ENCODE data around the gene ABHD2.
"Not testable (repeated sequence)": the region's sequence is repeated elsewhere in the genome, so short reads cannot be mapped to it uniquely, and the experiment has no call there.

Gene ABHD2, protein sequence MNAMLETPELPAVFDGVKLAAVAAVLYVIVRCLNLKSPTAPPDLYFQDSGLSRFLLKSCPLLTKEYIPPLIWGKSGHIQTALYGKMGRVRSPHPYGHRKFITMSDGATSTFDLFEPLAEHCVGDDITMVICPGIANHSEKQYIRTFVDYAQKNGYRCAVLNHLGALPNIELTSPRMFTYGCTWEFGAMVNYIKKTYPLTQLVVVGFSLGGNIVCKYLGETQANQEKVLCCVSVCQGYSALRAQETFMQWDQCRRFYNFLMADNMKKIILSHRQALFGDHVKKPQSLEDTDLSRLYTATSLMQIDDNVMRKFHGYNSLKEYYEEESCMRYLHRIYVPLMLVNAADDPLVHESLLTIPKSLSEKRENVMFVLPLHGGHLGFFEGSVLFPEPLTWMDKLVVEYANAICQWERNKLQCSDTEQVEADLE

DNA sequence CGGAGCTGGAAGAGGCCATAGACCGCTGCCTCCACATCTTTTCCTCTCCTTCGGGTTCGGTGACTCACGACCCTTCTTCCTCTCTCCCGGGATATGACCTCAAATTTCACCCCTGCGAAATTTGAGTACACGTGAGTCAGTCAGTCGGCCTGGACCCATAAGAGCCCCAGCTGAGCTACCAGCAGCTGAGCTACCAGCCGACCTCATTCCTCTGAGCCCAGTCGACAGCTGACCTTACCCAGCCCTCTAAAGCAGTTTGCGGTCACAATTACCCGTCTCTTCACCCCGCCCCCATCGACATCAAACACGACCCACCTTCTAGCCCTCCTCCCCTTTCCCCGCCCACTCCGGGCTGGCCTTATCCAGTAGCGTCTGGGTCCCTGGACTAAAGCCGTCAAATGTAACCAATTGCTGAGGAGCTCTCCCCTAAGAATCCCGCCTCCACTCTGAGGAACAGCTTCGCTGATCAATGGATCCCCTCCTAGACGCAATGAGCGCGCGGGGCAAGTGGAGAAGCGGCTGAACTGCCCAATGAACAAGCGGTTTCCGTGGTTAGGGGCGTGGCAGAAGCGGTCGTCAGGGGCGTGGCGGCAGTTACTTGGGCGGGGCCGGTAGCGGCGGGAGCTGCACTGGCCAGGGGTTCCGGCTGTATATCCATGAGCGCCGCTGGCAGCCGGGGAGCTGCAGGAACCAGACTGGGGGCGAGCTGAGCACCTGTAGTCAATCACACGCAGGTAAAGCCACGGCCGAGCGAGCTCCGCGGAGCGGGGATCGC is at the start of gene ABHD2:
Gene ABHD2, plus strand, starts transcription at position 627 of the 775 bp plus-strand sequence. CDS start 27,872 bp downstream, outside the sequence.
- Mint-ChIP-seq H3K9me3 (no peaks in the 10 kb centered on the region), H3K27ac (peak within 1 kb of the TSS; percentile 67), H3K4me1 (ENCODE audit: low read depth) (peaks cover 31% of the 10 kb centered on the region), H3K4me3 (no peak within 1 kb of the TSS), H3K27me3 (ENCODE audit: low read depth) (no peaks in the 10 kb centered on the region), H3K36me3 (ENCODE audit: low read depth) (peaks cover 5% of the 10 kb centered on the region)

DNA sequence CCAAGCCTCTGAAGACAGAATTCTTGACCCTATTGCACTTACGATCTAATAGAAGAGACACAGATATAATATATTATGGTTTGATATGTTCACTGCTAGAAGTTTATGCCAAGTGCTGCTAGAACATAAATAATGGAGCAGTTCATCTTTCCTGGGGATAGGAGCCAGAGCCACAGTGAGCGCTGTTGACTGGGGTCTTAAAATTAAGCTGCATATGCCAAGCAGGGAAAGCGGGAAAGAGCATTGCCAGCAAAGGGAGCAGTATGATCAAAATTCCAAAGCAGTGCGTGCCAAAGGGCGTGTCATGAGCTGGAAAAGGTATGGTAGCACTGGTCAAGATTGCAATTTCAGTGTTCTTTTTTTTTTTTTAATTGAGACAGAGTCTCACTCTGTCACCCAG is 49.1 kb upstream of the ABHD2 start:
- no peak overlapping the region for H3K27ac Mint-ChIP-seq
- no peaks in the 10 kb centered on the region for H3K9me3 Mint-ChIP-seq
- H3K4me1 Mint-ChIP-seq (ENCODE audit: low read depth), result no peaks in the 10 kb centered on the region
- peaks cover 24% of the 10 kb centered on the region for H3K27me3 Mint-ChIP-seq (ENCODE audit: low read depth)
- no peak overlapping the region for H3K4me3 Mint-ChIP-seq
- no peaks in the 10 kb centered on the region for H3K36me3 Mint-ChIP-seq (ENCODE audit: low read depth)

DNA sequence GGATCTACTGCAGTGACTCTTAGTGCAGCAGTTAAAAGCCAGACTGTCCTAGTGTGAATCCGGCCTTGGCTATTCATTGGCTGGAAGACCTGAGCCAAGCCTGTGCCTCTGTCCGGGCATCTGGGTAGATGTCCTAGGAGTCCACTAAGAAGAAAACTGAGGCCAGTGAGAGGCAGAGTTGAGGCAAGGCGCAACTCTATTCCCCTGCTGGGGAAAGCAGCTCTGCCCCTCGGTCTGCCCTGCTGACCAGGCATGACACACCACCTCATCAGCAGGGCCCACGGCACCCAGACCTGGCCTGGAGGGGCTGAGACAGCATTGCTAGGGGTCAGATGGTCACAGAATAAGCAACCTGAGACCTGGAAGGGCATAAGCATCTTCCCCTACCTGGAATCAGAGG is 46.7 kb upstream of the ABHD2 start:
- H3K36me3 Mint-ChIP-seq (ENCODE audit: low read depth), result no peaks in the 10 kb centered on the region
- H3K9me3 Mint-ChIP-seq, result no peaks in the 10 kb centered on the region
- H3K4me3 Mint-ChIP-seq, result no peak overlapping the region
- peaks cover 13% of the 10 kb centered on the region for H3K27me3 Mint-ChIP-seq (ENCODE audit: low read depth)
- H3K27ac Mint-ChIP-seq, result no peak overlapping the region
- no peaks in the 10 kb centered on the region for H3K4me1 Mint-ChIP-seq (ENCODE audit: low read depth)

DNA sequence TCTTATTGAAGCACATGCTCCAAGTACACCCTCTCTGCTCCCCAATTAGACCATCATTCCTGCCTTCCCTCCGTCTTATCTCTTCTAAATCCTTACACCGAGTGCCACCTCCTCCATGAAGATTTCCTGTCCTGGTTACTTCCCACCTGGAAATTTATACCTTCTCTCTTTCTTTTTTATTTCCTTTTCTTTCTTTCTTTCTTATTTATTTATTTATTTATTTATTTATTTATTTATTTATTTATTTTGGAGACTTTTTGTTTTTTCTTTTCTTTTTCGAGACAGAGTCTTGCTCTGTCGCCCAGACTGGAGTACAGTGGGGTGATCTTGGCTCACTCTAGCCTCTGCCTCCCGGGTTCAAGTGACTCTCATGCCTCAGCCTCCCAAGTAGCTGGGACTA is 45.9 kb upstream of the ABHD2 start:
- peaks cover 11% of the 10 kb centered on the region for H3K27me3 Mint-ChIP-seq (ENCODE audit: low read depth)
- no peak overlapping the region for H3K4me3 Mint-ChIP-seq
- H3K36me3 Mint-ChIP-seq (ENCODE audit: low read depth), result no peaks in the 10 kb centered on the region
- H3K27ac Mint-ChIP-seq, result no peak overlapping the region
- no peaks in the 10 kb centered on the region for H3K9me3 Mint-ChIP-seq
- no peaks in the 10 kb centered on the region for H3K4me1 Mint-ChIP-seq (ENCODE audit: low read depth)

DNA sequence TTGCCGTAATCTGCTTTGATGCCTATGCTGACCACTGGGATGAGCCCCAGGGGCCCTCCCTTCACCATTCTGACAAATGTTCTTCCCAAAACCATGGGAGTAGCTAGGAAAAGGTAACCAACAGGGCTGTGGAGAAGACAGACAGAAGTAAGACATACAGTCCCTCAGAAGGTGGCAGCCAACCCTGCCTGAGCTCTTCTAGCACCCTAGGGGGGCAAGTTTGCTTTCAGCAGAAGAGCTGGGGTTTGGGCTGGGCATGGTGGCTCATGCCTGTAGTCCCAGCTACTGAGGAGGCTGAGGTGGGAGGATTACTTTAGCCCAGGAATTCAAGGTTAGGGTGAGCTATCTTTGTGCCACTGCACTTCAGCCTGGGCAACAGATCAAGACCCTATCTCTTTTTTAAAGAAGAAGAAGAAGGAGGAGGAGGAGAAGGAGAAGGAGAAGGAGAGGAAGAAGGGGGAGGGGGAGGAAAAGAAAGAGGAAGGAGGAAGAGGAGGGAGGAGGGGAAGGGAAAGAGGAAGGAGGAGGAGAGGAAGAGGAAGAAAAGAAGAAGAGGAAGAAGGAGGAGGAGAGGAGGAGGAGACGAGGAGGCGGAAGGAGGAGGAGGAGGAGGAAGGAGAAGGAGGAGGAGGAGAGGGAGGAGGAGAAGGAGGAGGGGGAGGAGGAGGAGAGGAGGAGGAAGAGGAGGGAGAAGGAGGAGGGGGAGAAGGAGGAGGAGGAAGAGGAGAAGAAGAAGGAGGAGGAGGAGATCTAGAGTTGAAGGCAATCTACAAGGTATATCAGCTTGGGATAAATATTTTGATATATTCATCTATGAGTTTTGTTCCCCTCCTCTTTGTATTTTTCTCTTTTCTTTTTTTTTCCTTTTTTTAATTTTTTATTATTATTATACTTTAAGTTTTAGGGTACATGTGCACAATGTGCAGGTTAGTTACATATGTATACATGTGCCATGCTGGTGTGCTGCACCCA is 44.9 kb upstream of the ABHD2 start:
- H3K9me3 Mint-ChIP-seq, result no peaks in the 10 kb centered on the region
- H3K27me3 Mint-ChIP-seq (ENCODE audit: low read depth), result peaks cover 5% of the 10 kb centered on the region
- no peaks in the 10 kb centered on the region for H3K36me3 Mint-ChIP-seq (ENCODE audit: low read depth)
- no peak overlapping the region for H3K4me3 Mint-ChIP-seq
- H3K27ac Mint-ChIP-seq, result no peak overlapping the region
- H3K4me1 Mint-ChIP-seq (ENCODE audit: low read depth), result no peaks in the 10 kb centered on the region

DNA sequence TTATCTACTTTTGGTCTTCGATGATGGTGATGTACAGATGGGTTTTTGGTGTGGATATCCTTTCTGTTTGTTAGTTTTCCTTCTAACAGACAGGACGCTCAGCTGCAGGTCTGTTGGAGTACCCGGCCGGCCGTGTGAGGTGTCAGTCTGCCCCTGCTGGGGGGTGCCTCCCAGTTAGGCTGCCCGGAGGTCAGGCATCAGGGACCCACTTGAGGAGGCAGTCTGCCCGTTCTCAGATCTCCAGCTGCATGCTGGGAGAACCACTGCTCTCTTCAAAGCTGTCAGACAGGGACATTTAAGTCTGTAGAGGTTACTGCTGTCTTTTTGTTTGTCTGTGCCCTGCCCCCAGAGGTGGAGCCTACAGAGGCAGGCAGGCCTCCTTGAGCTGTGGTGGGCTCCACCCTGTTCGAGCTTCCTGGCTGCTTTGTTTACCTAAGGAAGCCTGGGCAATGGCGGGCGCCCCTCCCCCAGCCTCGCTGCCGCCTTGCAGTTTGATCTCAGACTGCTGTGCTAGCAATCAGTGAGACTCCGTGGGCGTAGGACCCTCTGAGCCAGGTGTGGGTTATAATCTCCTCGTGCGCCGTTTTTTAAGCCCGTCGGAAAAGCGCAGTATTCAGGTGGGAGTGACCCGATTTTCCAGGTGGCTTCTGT is 39.1 kb upstream of the ABHD2 start:
- not testable (repeated sequence) for H3K9me3 Mint-ChIP-seq; H3K36me3 Mint-ChIP-seq (ENCODE audit: low read depth); H3K27ac Mint-ChIP-seq; H3K27me3 Mint-ChIP-seq (ENCODE audit: low read depth); H3K4me3 Mint-ChIP-seq; H3K4me1 Mint-ChIP-seq (ENCODE audit: low read depth)

DNA sequence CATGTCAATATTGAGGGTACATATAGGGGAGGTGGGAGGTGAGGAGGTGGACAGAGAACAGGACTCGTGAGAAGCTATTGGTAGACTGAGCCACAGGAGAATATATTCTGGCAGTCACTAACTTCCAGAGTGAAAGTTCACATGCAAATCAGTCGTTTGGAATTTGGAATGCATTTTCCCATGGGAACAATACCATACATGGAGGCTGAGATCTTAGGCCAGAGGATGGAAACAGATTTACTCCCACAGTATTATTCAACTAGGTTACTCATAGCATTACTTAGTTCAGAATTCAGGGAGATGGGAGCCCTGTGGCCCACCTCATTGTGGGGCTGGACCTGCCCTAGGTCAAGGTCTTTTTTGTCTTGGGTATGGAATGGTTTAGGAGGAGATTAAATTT is 36.4 kb upstream of the ABHD2 start:
- H3K27ac Mint-ChIP-seq, result no peak overlapping the region

DNA sequence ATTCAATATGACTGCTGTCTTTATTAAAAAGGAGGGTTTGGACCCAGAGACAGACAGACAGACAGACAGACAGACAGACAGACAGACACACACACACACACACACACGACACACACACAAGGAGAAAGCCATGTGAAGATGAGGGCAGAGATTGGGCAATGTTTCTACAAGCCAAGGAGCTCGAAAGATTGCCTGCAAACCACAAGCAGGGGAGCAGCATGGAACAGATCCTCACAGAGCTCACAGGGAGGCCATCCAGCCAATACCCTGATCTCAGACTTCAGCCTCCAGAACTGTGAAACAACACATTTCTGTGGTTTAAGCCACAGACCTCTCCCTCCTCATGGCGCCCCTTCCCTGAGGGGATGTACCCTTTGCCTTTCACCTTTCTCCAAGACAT is 35.8 kb upstream of the ABHD2 start:
- Mint-ChIP-seq H3K27ac (no peak overlapping the region), H3K27me3 (ENCODE audit: low read depth) (no peaks in the 10 kb centered on the region), H3K4me1 (ENCODE audit: low read depth) (peaks cover 3% of the 10 kb centered on the region), H3K9me3 (no peaks in the 10 kb centered on the region), H3K36me3 (ENCODE audit: low read depth) (no peaks in the 10 kb centered on the region), H3K4me3 (no peak overlapping the region)

More for the DNA sequence above, 36.4 kb upstream of the ABHD2 start:
- H3K9me3 Mint-ChIP-seq, result no peaks in the 10 kb centered on the region
- peaks cover 3% of the 10 kb centered on the region for H3K4me1 Mint-ChIP-seq (ENCODE audit: low read depth)
- no peaks in the 10 kb centered on the region for H3K36me3 Mint-ChIP-seq (ENCODE audit: low read depth)
- H3K27me3 Mint-ChIP-seq (ENCODE audit: low read depth), result no peaks in the 10 kb centered on the region
- no peak overlapping the region for H3K4me3 Mint-ChIP-seq

DNA sequence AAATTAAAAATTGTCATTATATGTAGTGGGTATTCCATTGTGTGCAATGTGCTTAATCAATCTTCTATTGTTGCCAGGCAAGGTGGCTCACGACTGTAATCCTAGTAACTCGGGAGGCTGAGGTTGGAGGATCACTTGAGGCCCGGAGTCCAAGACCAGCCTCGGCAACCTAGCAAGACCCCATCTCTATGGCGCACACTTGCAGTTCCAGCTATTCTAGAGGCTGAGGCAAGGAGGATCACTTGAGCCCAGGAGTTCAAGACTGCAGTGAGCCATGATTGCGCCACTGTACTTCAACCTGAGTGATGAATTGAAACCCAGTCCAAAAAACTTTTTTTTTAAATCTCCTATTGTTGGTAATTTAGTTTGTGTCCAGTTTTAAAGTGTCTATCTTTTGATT is 33.4 kb upstream of the ABHD2 start:
- H3K27me3 Mint-ChIP-seq (ENCODE audit: low read depth), result peaks cover 6% of the 10 kb centered on the region
- H3K4me1 Mint-ChIP-seq (ENCODE audit: low read depth), result peaks cover 3% of the 10 kb centered on the region
- no peak overlapping the region for H3K4me3 Mint-ChIP-seq
- H3K27ac Mint-ChIP-seq, result no peak overlapping the region
- H3K9me3 Mint-ChIP-seq, result no peaks in the 10 kb centered on the region
- H3K36me3 Mint-ChIP-seq (ENCODE audit: low read depth), result no peaks in the 10 kb centered on the region

DNA sequence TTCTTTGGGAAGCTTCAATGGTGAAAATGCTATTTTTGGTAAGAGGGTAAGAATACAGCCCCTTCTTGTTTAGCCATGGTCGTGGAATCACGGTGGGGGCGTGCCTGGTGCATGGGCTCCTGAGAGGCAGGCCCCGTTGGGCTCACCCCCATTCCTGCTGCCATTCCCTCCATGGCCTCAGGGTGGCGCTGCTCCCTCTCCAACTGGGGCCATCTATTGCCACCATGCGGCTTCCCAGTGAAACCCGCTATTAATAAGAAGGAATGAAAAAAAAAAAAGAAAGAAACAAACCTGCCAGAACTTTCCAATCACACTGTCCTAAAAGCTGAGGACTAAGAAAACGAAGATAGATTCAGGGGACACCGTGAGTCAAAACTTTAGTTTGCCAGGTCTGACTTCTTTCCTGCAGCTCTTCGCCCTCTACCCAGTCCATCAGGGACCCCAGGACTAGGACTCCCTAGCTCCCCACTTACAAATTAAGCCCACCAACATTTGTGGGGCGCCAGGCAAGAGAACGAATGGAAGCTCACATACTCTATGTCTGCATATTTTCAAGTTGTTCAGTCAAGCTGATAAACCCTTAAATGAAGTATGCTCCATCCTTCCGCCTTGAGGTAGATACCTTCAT is 30.6 kb upstream of the ABHD2 start:
- Mint-ChIP-seq H3K27ac (no peak overlapping the region), H3K4me1 (ENCODE audit: low read depth) (no peaks in the 10 kb centered on the region), H3K36me3 (ENCODE audit: low read depth) (no peaks in the 10 kb centered on the region), H3K9me3 (no peaks in the 10 kb centered on the region), H3K27me3 (ENCODE audit: low read depth) (peaks cover 6% of the 10 kb centered on the region), H3K4me3 (no peak overlapping the region)

DNA sequence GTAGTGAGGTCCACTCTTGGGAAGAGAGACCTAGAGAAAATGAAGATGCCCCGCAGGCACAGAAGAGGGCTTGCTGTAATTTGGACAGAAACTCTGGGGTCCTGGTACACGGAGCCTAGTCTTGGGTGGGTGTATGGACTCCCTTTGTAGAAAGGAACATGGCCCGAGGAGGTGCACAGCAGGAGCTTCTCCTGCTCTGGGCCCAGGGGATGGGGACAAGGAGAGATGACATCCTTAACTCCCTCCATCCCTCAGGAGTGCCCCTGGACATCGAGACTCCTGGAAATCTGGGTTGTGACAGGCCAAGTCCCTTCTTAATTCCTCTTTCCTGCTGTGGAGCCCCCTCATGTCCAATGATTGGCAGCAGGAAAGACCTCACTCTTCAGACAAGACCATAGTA is 29.9 kb upstream of the ABHD2 start:
- Mint-ChIP-seq H3K4me3 (no peak overlapping the region), H3K36me3 (ENCODE audit: low read depth) (no peaks in the 10 kb centered on the region), H3K27me3 (ENCODE audit: low read depth) (peaks cover 6% of the 10 kb centered on the region), H3K27ac (no peak overlapping the region), H3K4me1 (ENCODE audit: low read depth) (no peaks in the 10 kb centered on the region), H3K9me3 (no peaks in the 10 kb centered on the region)

DNA sequence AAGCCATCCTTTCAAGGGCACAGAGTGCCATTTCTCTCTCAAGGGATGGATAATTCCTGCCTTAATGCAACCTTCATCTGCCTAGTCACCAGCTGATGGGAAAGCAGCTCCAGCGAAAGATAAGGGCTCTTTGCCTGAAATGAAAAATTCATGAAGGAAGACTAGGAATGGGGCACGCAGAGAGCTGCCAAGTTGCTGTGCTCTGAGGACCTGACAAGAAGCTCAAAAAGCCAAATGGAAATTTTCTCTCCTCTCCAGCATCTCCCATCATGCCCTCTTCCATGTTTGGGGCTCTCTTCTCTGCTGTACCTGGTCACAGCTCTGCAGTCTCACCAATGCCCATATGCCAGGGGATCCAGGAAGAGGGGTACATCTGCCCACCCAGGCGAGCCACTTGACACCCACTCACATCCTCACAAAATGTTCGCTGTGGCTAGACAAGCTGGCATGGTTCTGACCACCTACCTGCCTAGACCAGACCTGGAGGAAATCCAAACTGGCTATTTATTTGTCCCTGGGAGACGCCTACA is 29.3 kb upstream of the ABHD2 start:
- H3K4me3 Mint-ChIP-seq, result no peak overlapping the region
- no peaks in the 10 kb centered on the region for H3K4me1 Mint-ChIP-seq (ENCODE audit: low read depth)
- no peak overlapping the region for H3K27ac Mint-ChIP-seq
- H3K27me3 Mint-ChIP-seq (ENCODE audit: low read depth), result peaks cover 6% of the 10 kb centered on the region
- H3K36me3 Mint-ChIP-seq (ENCODE audit: low read depth), result no peaks in the 10 kb centered on the region
- H3K9me3 Mint-ChIP-seq, result no peaks in the 10 kb centered on the region

DNA sequence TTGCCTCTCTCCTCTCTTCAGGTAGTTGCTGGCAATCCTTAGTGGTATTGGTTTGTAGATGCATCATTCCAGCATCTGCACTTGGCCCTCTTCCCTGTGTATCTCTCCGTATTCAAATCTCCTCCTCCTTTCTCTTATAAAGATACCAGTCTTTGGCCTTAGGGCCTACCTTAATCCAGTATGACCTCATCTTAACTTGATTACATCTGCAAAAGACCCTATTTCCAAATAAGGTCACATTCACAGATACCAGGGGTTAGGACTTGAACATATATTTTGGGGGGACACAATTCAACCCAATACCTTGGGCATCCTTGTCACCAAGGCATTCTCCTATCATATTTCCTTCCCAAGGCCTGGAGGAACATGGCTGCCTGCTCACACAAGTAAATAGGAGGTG is 22.0 kb upstream of the ABHD2 start:
- peaks cover 9% of the 10 kb centered on the region for H3K4me1 Mint-ChIP-seq (ENCODE audit: low read depth)
- H3K4me3 Mint-ChIP-seq, result no peak overlapping the region
- H3K9me3 Mint-ChIP-seq, result peaks cover 28% of the 10 kb centered on the region
- peaks cover 12% of the 10 kb centered on the region for H3K36me3 Mint-ChIP-seq (ENCODE audit: low read depth)
- no peaks in the 10 kb centered on the region for H3K27me3 Mint-ChIP-seq (ENCODE audit: low read depth)
- no peak overlapping the region for H3K27ac Mint-ChIP-seq

Measured in T-helper 1 cell treated with Interleukin-12 subunit alpha and Interleukin-12 subunit beta and Interleukin-4 antibody, amounts not matched to agents 30 μg/mL and 1 μg/mL, for 36 hours (primary cell).